Measurements from ENCODE around the gene THSD7B.
"Not testable (repeated sequence)": the region's sequence is repeated elsewhere in the genome, so short reads cannot be mapped to it uniquely, and the experiment has no call there.

THSD7B gene

GRCh38 chr2:136980303-136980702, 215.0 kb downstream of the THSD7B start:
- no peaks in the 10 kb centered on the region for H4K20me1 ChIP-seq (ENCODE audit: insufficient read depth, low read length, poor library complexity, severe bottlenecking)
- no peak overlapping the region for H2AFZ ChIP-seq (ENCODE audit: low read length)
- no peaks in the 10 kb centered on the region for H3K79me2 ChIP-seq (ENCODE audit: insufficient read depth, low read length)
- H3K36me3 ChIP-seq (ENCODE audit: insufficient read depth, low read length): no peaks in the 10 kb centered on the region
- H3K4me1 ChIP-seq (ENCODE audit: insufficient read depth, low read length, poor library complexity, severe bottlenecking): no peaks in the 10 kb centered on the region
- H3K4me3 ChIP-seq (ENCODE audit: low read length, poor library complexity, severe bottlenecking): no peak overlapping the region
- no peaks in the 10 kb centered on the region for H3F3A ChIP-seq (ENCODE audit: low read depth)
- no peaks in the 10 kb centered on the region for H3K27me3 ChIP-seq (ENCODE audit: insufficient read depth, low read length, poor library complexity, severe bottlenecking)
- no peaks in the 10 kb centered on the region for H3K9me3 ChIP-seq (ENCODE audit: insufficient read depth, low read depth, low read length)
- no peak overlapping the region for H3K4me2 ChIP-seq (ENCODE audit: low read depth, low read length, poor library complexity, severe bottlenecking)
- no peaks in the 10 kb centered on the region for H3K9me2 ChIP-seq (replicated peaks; ENCODE audit: low read depth, low read length)
- no peak overlapping the region for H3K9ac ChIP-seq (ENCODE audit: low read depth, low read length, poor library complexity, severe bottlenecking)
- TF ChIP-seq CTCF (conservative IDR thresholded peaks at IDR 0.05; ENCODE audit: low read length) (no peak), EZH2phosphoT487 (IDR thresholded peaks at IDR 0.05; ENCODE audit: borderline replicate concordance) (no peak)

GRCh38 chr2:136981689-136982088, 216.3 kb downstream of the THSD7B start:
- not testable (repeated sequence) for H4K20me1 ChIP-seq (ENCODE audit: insufficient read depth, low read length, poor library complexity, severe bottlenecking)

GRCh38 chr2:136985044-136985443, 219.7 kb downstream of the THSD7B start:
- Histone ChIP-seq H3K79me2 (ENCODE audit: insufficient read depth, low read length) (no peaks in the 10 kb centered on the region), H2AFZ (ENCODE audit: low read length) (no peak overlapping the region), H4K20me1 (ENCODE audit: insufficient read depth, low read length, poor library complexity, severe bottlenecking) (no peaks in the 10 kb centered on the region), H3K9ac (ENCODE audit: low read depth, low read length, poor library complexity, severe bottlenecking) (no peak overlapping the region), H3K4me1 (ENCODE audit: insufficient read depth, low read length, poor library complexity, severe bottlenecking) (no peaks in the 10 kb centered on the region), H3K9me3 (ENCODE audit: insufficient read depth, low read depth, low read length) (no peaks in the 10 kb centered on the region), H3F3A (ENCODE audit: low read depth) (no peaks in the 10 kb centered on the region), H3K27me3 (ENCODE audit: insufficient read depth, low read length, poor library complexity, severe bottlenecking) (no peaks in the 10 kb centered on the region), H3K4me3 (ENCODE audit: low read length, poor library complexity, severe bottlenecking) (no peak overlapping the region), H3K36me3 (ENCODE audit: insufficient read depth, low read length) (no peaks in the 10 kb centered on the region), H3K4me2 (ENCODE audit: low read depth, low read length, poor library complexity, severe bottlenecking) (no peak overlapping the region), H3K9me2 (replicated peaks; ENCODE audit: low read depth, low read length) (no peaks in the 10 kb centered on the region)
- TF ChIP-seq CTCF (conservative IDR thresholded peaks at IDR 0.05; ENCODE audit: low read length) (no peak), EZH2phosphoT487 (IDR thresholded peaks at IDR 0.05; ENCODE audit: borderline replicate concordance) (no peak)

More at GRCh38 chr2:136981689-136982088, 216.3 kb downstream of the THSD7B start:
- not testable (repeated sequence) for H3K4me1 ChIP-seq (ENCODE audit: insufficient read depth, low read length, poor library complexity, severe bottlenecking); H3K9me2 ChIP-seq (replicated peaks; ENCODE audit: low read depth, low read length); H3F3A ChIP-seq (ENCODE audit: low read depth); H3K79me2 ChIP-seq (ENCODE audit: insufficient read depth, low read length); H3K27me3 ChIP-seq (ENCODE audit: insufficient read depth, low read length, poor library complexity, severe bottlenecking); H3K4me2 ChIP-seq (ENCODE audit: low read depth, low read length, poor library complexity, severe bottlenecking); H3K9ac ChIP-seq (ENCODE audit: low read depth, low read length, poor library complexity, severe bottlenecking); H3K9me3 ChIP-seq (ENCODE audit: insufficient read depth, low read depth, low read length); H2AFZ ChIP-seq (ENCODE audit: low read length); H3K36me3 ChIP-seq (ENCODE audit: insufficient read depth, low read length); H3K4me3 ChIP-seq (ENCODE audit: low read length, poor library complexity, severe bottlenecking)

- no peak for TF ChIP-seq CTCF (conservative IDR thresholded peaks at IDR 0.05; ENCODE audit: low read length)
- TF ChIP-seq EZH2phosphoT487 (IDR thresholded peaks at IDR 0.05; ENCODE audit: borderline replicate concordance): no peak
- Histone ChIP-seq H3K9ac (ENCODE audit: low read depth, low read length, poor library complexity, severe bottlenecking) (no peak overlapping the region), H2AFZ (ENCODE audit: low read length) (no peak overlapping the region), H3K4me2 (ENCODE audit: low read depth, low read length, poor library complexity, severe bottlenecking) (no peak overlapping the region), H3K4me3 (ENCODE audit: low read length, poor library complexity, severe bottlenecking) (no peak overlapping the region), H3F3A (ENCODE audit: low read depth) (no peaks in the 10 kb centered on the region), H3K79me2 (ENCODE audit: insufficient read depth, low read length) (no peaks in the 10 kb centered on the region), H3K4me1 (ENCODE audit: insufficient read depth, low read length, poor library complexity, severe bottlenecking) (no peaks in the 10 kb centered on the region), H3K36me3 (ENCODE audit: insufficient read depth, low read length) (no peaks in the 10 kb centered on the region), H3K9me2 (replicated peaks; ENCODE audit: low read depth, low read length) (no peaks in the 10 kb centered on the region), H4K20me1 (ENCODE audit: insufficient read depth, low read length, poor library complexity, severe bottlenecking) (no peaks in the 10 kb centered on the region), H3K27me3 (ENCODE audit: insufficient read depth, low read length, poor library complexity, severe bottlenecking) (no peaks in the 10 kb centered on the region), H3K9me3 (ENCODE audit: insufficient read depth, low read depth, low read length) (no peaks in the 10 kb centered on the region)
Observed at GRCh38 chr2:136986605-136987221, 221.4 kb downstream of the THSD7B start.

Data from Loucy (cell line).